Neural progenitor cell (in vitro differentiated cells): ENCODE data around the gene ASPRV1. TPM values are rescaled to one million over a fixed set of nuclear protein-coding genes. Genes with fewer than 3 reads are reported as not detected.

Experiments
- DNase-seq: peaks from one replicate; pipeline ENCODE4 v3.0.0-alpha.2; 2016; ENCODE audit warnings: low spot score
- H2AFZ ChIP-seq: fragments of 200-600 bp; sonication (generic); replicated peaks from 2 replicates; pipeline ENCODE4 v1.6.1; 2016; ENCODE audit warnings: antibody characterized with exemption
- H3F3A ChIP-seq: fragments of 200-600 bp; sonication (generic); 2 replicates; pipeline ENCODE4 v1.6.1; 2016; ENCODE audit warnings: antibody characterized with exemption, low read depth
- H3K27ac ChIP-seq: fragments of 200-600 bp; sonication (generic); 2 replicates; pipeline ENCODE4 v1.5.1; 2016; ENCODE audit warnings: mild to moderate bottlenecking
- H3K27me3 ChIP-seq: fragments of 200-600 bp; sonication (generic); 2 replicates; pipeline ENCODE4 v1.6.1; 2016; ENCODE audit warnings: mild to moderate bottlenecking, moderate library complexity
- H3K36me3 ChIP-seq: fragments of 200-600 bp; sonication (generic); 2 replicates; pipeline ENCODE4 v1.5.1; 2016
- H3K4me1 ChIP-seq: fragments of 200-600 bp; sonication (generic); 2 replicates; pipeline ENCODE4 v1.6.1; 2016; ENCODE audit warnings: mixed run types
- H3K4me2 ChIP-seq: fragments of 200-600 bp; sonication (generic); 2 replicates; pipeline ENCODE4 v1.6.1; 2016
- H3K4me3 ChIP-seq: fragments of 200-600 bp; sonication (generic); 2 replicates; pipeline ENCODE4 v1.5.1; 2016
- H3K79me2 ChIP-seq: fragments of 200-600 bp; sonication (generic); 2 replicates; pipeline ENCODE4 v1.6.1; 2016; ENCODE audit warnings: low read depth
- H3K9ac ChIP-seq: fragments of 200-600 bp; sonication (generic); 2 replicates; pipeline ENCODE4 v1.6.1; 2016
- H3K9me3 ChIP-seq: fragments of 200-600 bp; sonication (generic); 2 replicates; pipeline ENCODE4 v1.5.1; 2016; ENCODE audit warnings: low read depth
- H4K20me1 ChIP-seq: fragments of 200-600 bp; sonication (generic); 2 replicates; pipeline ENCODE4 v1.6.1; 2016; ENCODE audit warnings: low read depth
- H3K27ac Mint-ChIP-seq: 3 replicates; pipeline ENCODE4 v1.8.0; 2021; ENCODE audit warnings: mixed read lengths
- H3K27me3 Mint-ChIP-seq: 2 replicates; pipeline ENCODE4 v1.8.0; 2022; ENCODE audit warnings: low read depth, mild to moderate bottlenecking, inconsistent platforms, moderate library complexity, mixed read lengths; ENCODE audit not compliant: insufficient read depth
- H3K36me3 Mint-ChIP-seq: 3 replicates; pipeline ENCODE4 v1.8.0; 2021; ENCODE audit warnings: mixed read lengths
- H3K4me1 Mint-ChIP-seq: 3 replicates; pipeline ENCODE4 v1.8.0; 2021; ENCODE audit warnings: mixed read lengths
- H3K4me3 Mint-ChIP-seq: 3 replicates; pipeline ENCODE4 v1.8.0; 2021; ENCODE audit warnings: mild to moderate bottlenecking, moderate library complexity, mixed read lengths
- H3K9me3 Mint-ChIP-seq: 3 replicates; pipeline ENCODE4 v1.8.0; 2020; ENCODE audit warnings: mixed read lengths
- CTCF ChIP-seq: fragments of 200-600 bp; sonication (generic); IDR thresholded peaks from 2 replicates; pipeline ENCODE4 v1.5.1; 2017; ENCODE audit warnings: antibody characterized with exemption, mild to moderate bottlenecking
- EZH2 ChIP-seq: fragments of 200-600 bp; sonication (generic); IDR thresholded peaks from 2 replicates; pipeline ENCODE4 v1.6.1; 2017; ENCODE audit warnings: antibody characterized with exemption, mild to moderate bottlenecking, moderate library complexity
- EZH2phosphoT487 ChIP-seq: fragments of 200-600 bp; sonication (generic); IDR thresholded peaks from 2 replicates; pipeline ENCODE4 v1.6.1; 2017; ENCODE audit warnings: antibody characterized with exemption
- total RNA-seq: library from RNA; depleted of rRNA; stranded (reverse); fragments of >200 nt; gene quantifications from 2 replicates; pipeline ENCODE4 v1.2.3, GENCODE V29; 2015; ENCODE audit warnings: low replicate concordance

The ASPRV1 gene
- total RNA-seq, 1 donor from 2014 or later = 0.30 TPM

- Histone ChIP-seq H3K36me3 (no peaks in the 10 kb centered on the region), H3F3A (no peaks in the 10 kb centered on the region), H4K20me1 (no peaks in the 10 kb centered on the region), H3K4me1 (no peaks in the 10 kb centered on the region), H3K9ac (no peak overlapping the region), H3K9me3 (no peaks in the 10 kb centered on the region), H2AFZ (no peak overlapping the region), H3K27me3 (no peaks in the 10 kb centered on the region), H3K4me3 (no peak overlapping the region), H3K27ac (no peak overlapping the region), H3K79me2 (no peaks in the 10 kb centered on the region), H3K4me2 (no peak overlapping the region)
- no peak overlapping the region for H3K27ac Mint-ChIP-seq
- peaks cover 4% of the 10 kb centered on the region for H3K4me1 Mint-ChIP-seq
- peaks cover 2% of the 10 kb centered on the region for H3K27me3 Mint-ChIP-seq
- TF ChIP-seq EZH2phosphoT487 (no peak), CTCF (no peak), EZH2 (no peak)
- H3K36me3 Mint-ChIP-seq = peaks cover 2% of the 10 kb centered on the region
- H3K4me3 Mint-ChIP-seq = no peak overlapping the region
- no peak for DNase-seq
- no peaks in the 10 kb centered on the region for H3K9me3 Mint-ChIP-seq
These were observed 26.7 kb upstream of the ASPRV1 start for GRCh38 chr2:69988086-69988635.

- Mint-ChIP-seq H3K27me3 (peaks cover 2% of the 10 kb centered on the region), H3K27ac (no peak overlapping the region), H3K9me3 (no peaks in the 10 kb centered on the region), H3K36me3 (no peaks in the 10 kb centered on the region), H3K4me3 (no peak overlapping the region), H3K4me1 (no peaks in the 10 kb centered on the region)
- Histone ChIP-seq H3K9ac (no peak overlapping the region), H3F3A (no peaks in the 10 kb centered on the region), H3K4me3 (no peak overlapping the region), H3K4me2 (no peak overlapping the region), H2AFZ (no peak overlapping the region), H3K27me3 (no peaks in the 10 kb centered on the region), H4K20me1 (no peaks in the 10 kb centered on the region), H3K79me2 (no peaks in the 10 kb centered on the region), H3K27ac (no peak overlapping the region), H3K36me3 (no peaks in the 10 kb centered on the region), H3K4me1 (no peaks in the 10 kb centered on the region), H3K9me3 (no peaks in the 10 kb centered on the region)
- TF ChIP-seq EZH2 (no peak), CTCF (no peak), EZH2phosphoT487 (no peak)
- no peak for DNase-seq
These were observed 25.3 kb upstream of the ASPRV1 start for GRCh38 chr2:69986691-69987090.

- H3K27ac Mint-ChIP-seq = no peak overlapping the region
These were observed 24.3 kb upstream of the ASPRV1 start for GRCh38 chr2:69985688-69986087.

More at GRCh38 chr2:69985688-69986087, 24.3 kb upstream of the ASPRV1 start:
- Mint-ChIP-seq H3K9me3 (no peaks in the 10 kb centered on the region), H3K4me3 (no peak overlapping the region), H3K36me3 (no peaks in the 10 kb centered on the region), H3K27me3 (peaks cover 2% of the 10 kb centered on the region), H3K4me1 (no peaks in the 10 kb centered on the region)
- no peaks in the 10 kb centered on the region for H3K4me1 ChIP-seq
- no peaks in the 10 kb centered on the region for H3K79me2 ChIP-seq
- H3K4me3 ChIP-seq = no peak overlapping the region
- TF ChIP-seq CTCF (no peak), EZH2phosphoT487 (no peak), EZH2 (no peak)
- no peak for DNase-seq
- H3K9me3 ChIP-seq = no peaks in the 10 kb centered on the region
- H3K36me3 ChIP-seq = no peaks in the 10 kb centered on the region
- no peak overlapping the region for H3K27ac ChIP-seq
- H4K20me1 ChIP-seq = no peaks in the 10 kb centered on the region
- no peaks in the 10 kb centered on the region for H3K27me3 ChIP-seq
- H3F3A ChIP-seq = no peaks in the 10 kb centered on the region
- no peak overlapping the region for H3K4me2 ChIP-seq
- H3K9ac ChIP-seq = no peak overlapping the region
- no peak overlapping the region for H2AFZ ChIP-seq
